ENCODE results near the gene HSD17B7.

DNA sequence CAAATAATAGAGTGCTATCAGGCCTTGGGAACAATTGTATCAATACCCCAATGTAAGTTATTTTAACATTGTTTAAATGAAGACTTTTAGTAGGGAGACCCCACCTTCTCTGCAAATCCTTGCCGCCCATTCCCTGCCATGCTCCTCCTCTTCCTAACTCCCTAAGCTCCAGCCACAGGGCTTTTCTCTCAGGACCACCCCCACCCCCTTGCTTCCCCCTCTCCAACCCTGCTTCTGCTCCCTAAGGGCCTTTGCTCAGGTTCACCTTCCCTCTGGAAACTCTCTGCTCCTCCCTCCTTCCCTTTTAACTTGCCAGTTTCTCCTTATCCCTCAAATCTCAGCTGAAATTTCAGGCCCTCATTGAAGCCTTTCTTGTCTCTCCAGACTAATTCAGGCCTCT, 53.7 kb downstream of the HSD17B7 start:
- TF ChIP-seq, protein P1, sequence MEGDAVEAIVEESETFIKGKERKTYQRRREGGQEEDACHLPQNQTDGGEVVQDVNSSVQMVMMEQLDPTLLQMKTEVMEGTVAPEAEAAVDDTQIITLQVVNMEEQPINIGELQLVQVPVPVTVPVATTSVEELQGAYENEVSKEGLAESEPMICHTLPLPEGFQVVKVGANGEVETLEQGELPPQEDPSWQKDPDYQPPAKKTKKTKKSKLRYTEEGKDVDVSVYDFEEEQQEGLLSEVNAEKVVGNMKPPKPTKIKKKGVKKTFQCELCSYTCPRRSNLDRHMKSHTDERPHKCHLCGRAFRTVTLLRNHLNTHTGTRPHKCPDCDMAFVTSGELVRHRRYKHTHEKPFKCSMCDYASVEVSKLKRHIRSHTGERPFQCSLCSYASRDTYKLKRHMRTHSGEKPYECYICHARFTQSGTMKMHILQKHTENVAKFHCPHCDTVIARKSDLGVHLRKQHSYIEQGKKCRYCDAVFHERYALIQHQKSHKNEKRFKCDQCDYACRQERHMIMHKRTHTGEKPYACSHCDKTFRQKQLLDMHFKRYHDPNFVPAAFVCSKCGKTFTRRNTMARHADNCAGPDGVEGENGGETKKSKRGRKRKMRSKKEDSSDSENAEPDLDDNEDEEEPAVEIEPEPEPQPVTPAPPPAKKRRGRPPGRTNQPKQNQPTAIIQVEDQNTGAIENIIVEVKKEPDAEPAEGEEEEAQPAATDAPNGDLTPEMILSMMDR (IDR thresholded peaks at IDR 0.05): no peak
- TF ChIP-seq POLR2A (IDR thresholded peaks at IDR 0.05): no peak

Measured in right lobe of liver (tissue), 4 donors.